NCI-H146 treated with DMSO at 0.1 percent for 48 hours (cell line): Measurements from ENCODE around the gene RGS10.

Experiments used
- DNase-seq: peaks from one replicate; lab custom pipeline; 2025; ENCODE audit not compliant: unreplicated experiment; lab: John Stamatoyannopoulos, UW

RGS10 gene

DNA sequence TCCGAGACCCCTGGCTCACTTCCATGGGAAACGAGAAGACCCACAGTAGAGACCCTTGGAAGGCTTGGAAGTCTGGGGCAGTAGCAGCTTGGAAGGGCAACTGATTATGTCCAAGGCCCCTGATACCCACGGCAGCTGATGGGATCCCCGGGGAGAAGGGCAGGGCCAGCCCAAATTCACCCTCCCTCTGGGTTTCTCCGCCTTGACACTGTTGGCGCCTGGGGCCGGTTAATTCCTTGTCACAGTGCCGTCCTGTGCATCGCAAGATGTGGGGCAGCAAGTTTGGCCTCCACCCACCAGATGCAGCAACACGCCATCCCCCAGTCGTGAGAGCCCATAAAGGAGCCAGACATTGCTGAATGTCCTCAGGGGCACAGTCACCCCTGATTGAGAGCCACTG, 89.2 kb downstream of the RGS10 start:
- DNase-seq = no peak

DNA sequence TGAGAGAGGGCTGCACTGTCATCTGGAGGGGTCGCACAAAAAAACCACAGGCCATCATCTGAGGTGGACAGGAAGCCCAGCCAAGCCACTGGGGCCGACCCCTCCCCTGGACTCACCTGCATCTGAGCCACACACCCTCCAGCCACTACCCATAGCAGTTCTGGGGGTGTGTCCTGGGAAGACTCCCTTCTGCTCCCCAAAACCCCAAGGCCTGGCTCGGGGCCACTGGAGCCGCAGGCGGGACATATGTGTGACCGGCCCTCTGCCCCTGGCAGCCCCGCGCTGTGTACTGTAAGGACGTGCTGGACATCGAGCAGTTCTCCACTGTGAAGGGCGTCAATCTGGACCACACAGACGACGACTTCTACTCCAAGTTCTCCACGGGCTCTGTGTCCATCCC, 90.1 kb downstream of the RGS10 start:
- DNase-seq = no peak

DNA sequence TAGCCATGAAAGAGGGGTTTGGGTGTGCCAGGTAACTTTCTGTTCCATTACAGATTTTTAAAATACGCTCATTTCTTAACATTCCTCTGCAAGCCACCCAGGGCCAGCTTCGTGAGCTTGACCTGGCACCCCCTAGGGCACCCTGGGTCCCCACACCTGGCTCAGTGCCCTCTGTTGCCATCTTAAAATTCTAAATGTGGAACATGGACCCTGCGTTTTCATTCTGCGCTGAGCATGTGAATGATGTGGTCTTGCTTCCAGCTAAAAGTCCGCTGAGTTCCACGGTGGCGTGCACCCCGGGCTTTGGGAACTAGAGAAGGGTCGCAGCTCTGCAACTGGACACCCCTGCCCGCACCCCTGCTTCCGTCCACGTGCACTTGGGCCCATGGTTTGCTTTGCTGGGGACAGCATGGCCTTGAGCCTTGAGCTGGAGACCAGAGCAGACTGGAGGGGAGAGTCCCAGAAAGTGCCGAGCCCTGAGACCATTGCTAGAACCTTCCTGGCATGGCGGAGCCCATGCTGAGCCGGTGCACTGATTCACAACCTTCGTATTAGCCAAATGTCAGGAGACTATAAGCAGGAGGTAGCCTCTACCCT, 91.1 kb downstream of the RGS10 start:
- DNase-seq = no peak

DNA sequence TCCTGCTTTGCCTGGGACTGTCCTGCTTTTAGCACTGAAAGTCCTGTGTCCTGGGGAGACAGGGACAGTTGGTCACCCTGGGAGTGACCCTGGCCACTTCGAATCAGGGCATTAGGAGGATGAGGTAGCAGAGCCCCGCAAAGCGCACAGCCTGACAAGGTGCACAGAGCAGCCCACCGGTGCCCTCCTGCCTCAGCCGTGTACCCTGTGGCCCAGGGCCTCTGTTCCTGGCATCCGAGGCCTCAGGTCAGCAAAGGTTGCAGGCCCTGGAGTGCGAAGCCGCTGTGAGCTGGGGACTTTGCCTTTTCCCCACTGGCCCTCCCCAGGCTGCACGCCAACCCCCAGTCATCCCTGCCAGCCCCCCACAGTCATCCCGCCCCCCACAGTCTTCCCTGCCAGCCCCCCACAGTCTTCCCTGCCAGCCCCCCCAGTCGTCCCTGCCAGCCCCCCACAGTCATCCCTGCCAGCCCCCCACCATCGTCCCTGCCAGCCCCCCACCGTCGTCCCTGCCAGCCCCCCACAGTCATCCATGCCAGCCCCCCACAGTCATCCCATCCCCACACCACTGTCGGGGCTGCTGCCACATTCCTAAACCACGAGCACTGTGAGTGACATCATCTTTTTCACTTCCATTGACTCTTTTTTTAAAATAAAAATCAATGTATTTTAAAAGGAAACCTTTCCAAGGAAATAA, 91.8 kb downstream of the RGS10 start:
- DNase-seq = no peak
